HG03196 (cell line): Measurements from ENCODE around the gene HNRNPAB.
A peak's percentile ranks its signal among the peaks of the same experiment; 100 is the strongest.
"Not testable (repeated sequence)": the region's sequence is repeated elsewhere in the genome, so short reads cannot be mapped to it uniquely, and the experiment has no call there.

Experiments used
- ATAC-seq: cut with Tn5 transposase; IDR thresholded peaks from one replicate; pipeline ENCODE4 v1.9.1; 2021; ENCODE audit not compliant: unreplicated experiment

The HNRNPAB gene

GRCh38 chr5:178229111-178229510 is 24.8 kb downstream of the HNRNPAB start:
- ATAC-seq, result not testable (repeated sequence)

GRCh38 chr5:178229861-178230260 is 25.5 kb downstream of the HNRNPAB start:
- no peak for ATAC-seq

- no peak for ATAC-seq
Observed at GRCh38 chr5:178230879-178231538, 26.7 kb downstream of the HNRNPAB start.

GRCh38 chr5:178231539-178232123 is 27.3 kb downstream of the HNRNPAB start:
- no peak for ATAC-seq

DNA sequence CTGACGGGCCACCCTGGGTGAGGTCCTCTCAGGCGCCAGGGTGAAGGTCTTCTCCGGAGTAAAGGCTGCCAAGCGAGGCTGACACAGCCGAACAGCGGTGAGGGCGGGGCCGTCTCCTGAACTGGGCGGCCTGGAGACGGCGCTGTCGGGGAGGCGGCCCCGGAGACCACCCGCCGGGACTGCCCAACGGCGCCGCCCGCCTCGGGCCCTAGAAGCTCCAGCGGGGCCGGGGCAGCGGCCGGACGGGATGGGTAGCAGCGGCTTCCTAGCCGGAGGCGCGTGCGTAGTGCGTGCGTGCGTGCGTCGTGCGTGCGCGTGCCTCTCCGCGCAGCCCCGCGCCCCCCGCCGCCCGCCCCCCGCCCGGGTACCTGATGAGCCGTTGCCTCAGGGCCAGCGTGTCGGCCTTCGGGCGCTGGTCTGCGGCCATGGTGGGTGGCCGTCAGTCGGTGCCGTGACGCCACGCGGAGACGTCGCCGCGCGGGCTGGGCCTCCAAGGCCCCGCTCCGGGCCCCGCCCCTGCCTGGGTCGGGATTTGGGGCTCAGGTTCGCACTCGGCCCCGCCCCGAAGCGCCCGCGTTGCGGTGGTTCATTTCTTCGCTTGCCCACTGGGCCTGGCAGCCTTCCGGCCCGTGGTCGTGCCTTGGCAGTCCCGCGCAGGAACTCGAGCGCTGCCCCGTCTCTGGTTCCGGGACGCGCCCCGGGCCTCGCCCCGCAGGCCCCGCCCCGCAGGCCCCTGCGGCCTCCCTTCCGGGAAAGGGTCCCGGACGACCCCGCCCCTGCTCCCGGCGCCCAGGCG is 28.0 kb downstream of the HNRNPAB start, which contains the start of gene PHYKPL:
Gene PHYKPL (minus strand): TSS at position 679 of the 796 bp plus-strand sequence. CDS start 252 bp downstream, at position 427.
- ATAC-seq, result peak; percentile 70

GRCh38 chr5:178232920-178233429 is 28.6 kb downstream of the HNRNPAB start:
- no peak for ATAC-seq

DNA sequence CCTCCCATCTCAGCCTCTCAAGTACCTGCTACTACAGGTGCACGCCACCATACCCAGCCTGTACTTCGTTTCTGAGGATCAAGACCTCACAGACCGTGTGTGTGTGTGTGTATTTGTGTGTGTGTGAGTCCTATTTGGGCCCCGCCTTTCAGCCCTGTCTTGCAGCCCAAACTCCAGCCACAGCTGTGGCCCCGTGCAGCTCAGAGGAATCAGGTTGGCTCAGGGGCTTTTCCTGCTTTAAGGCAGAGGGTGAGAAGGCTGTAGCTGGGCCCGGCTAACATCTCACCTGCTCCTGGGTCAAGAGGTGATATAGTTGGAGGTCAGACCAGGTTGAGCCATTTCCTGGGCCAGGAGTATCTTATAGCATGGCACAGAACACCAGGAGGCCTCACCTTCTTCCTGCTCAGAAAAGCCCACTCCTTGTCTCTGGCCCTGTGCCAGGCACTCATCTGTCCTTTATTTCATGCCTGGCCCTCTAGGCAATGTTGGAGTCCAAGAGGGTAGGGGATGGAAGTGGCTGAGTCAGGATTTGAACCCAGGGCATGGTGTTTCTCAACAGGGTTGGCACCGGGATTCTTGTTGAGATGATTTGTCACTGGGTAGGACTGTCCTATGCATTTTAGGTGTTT is 29.9 kb downstream of the HNRNPAB start:
- no peak for ATAC-seq

GRCh38 chr5:178234750-178235587 is 30.6 kb downstream of the HNRNPAB start:
- ATAC-seq, result no peak

- ATAC-seq, result no peak
Observed at GRCh38 chr5:178235588-178235974, 31.2 kb downstream of the HNRNPAB start.

GRCh38 chr5:178236126-178236525 is 31.8 kb downstream of the HNRNPAB start:
- ATAC-seq, result no peak

GRCh38 chr5:178236679-178237078 is 32.3 kb downstream of the HNRNPAB start:
- no peak for ATAC-seq

DNA sequence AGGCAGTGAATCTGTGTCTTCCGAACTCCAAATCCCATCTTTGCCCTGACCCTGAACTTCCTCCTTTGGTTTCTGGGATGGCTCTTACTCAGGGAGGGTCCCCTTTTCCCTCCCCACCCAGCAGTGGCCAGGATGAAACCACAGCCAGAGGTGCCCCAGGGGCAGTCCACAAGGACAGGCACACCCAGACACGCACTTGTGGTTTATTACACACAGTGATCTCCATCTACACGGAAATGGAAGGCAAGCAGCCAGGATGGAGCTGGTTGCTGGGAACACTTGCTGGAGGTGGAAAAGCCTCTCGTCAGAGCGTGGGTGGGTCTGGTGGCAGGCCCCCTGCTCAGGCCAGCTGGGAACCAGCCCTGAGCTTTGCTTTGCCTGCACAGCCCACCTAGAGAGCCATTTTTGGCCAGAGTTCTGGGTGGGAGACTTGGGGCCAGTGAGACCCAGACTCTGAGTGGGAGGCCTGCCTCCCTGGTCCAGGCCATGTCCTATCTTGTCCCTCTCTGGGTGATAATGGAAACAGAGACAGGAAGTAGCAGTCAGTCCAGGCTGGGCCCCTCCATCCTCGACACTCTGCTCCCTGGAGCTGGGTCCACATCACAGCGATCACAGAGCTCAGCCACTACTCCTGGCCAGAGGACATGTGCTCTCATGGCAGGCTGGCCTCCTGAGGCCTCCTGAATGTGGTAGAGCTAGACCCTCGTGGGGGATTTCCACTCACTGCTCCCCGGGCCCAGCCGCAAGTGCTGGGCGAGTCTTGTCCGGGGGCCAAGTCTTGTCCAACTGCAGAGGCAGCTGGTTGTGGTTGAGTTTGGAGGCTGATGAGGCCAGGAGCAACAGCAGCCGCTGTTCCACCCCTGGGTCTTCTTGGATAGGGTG is 33.3 kb downstream of the HNRNPAB start:
- no peak for ATAC-seq

GRCh38 chr5:178238313-178238635 is 33.9 kb downstream of the HNRNPAB start:
- no peak for ATAC-seq

- no peak for ATAC-seq
Observed at GRCh38 chr5:178238711-178239592, 34.6 kb downstream of the HNRNPAB start.

DNA sequence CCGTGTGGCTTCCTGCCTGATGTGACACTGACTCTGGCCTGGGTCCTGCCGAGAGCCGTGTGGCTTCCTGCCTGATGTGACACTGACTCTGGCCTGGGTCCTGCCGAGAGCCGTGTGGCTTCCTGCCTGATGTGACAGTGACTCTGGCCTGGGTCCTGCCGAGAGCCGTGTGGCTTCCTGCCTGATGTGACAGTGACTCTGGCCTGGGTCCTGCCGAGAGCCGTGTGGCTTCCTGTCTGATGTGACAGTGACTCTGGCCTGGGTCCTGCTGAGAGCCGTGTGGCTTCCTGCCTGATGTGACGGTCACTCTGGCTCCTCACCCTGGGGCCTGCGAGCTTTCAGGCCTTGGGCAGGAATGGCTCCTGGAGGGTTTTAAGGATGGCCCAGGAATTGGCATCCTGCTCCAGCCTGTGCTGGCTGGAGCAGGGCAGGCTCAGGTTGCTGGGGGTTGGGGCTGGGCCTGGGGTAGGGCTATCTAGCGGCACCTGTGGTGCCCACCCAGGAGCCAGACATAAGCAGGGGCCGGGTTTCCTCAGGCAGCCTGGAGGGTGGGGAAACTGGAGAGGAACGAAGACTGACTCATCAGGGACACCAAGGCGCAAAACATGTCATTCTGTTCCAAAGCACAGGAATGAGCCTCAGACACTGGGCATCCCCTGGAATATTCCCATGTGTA is 35.4 kb downstream of the HNRNPAB start:
- ATAC-seq, result not testable (repeated sequence)

DNA sequence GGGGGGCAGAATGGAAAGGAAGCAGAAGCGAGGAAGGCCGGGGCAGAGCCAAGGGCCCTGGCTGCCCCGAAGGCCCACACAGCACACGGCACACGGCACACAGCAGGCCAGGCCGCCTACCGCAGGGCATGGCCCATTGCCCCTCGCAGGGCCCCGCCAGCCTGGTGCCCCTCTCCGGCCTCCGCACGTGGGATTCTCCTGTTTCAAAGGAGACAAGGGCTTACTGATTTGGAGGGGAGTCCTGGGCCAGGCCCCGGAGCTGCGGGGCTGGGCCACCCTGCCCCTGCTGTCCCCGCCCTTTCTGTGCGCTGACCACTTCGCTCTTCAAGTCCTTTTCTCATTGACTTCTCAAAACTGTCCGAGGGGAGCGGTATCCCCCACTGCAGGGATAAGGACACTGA is 36.0 kb downstream of the HNRNPAB start:
- no peak for ATAC-seq

GRCh38 chr5:178240766-178241165 is 36.4 kb downstream of the HNRNPAB start:
- ATAC-seq, result no peak

DNA sequence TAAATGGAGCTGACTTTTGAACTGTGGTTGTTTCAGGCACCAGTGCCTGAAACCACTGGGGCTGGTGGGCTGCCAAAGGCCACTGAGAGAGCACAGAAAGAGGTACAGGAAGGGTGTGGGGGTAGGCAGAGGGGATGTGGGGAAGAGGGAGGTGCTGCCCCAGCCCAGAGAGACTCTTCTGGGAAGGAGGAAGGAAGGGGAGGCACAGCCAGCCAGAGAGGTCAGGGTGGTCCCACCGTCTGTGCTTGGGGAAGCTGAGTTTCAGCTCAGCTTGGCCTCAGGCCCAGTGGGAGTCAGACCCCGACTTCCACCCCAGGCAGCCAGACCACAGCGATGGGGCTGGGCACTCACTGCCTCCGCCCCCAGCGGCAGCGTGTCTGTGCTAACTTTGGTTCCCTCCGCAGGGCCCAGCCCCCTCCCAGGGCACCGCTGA is 36.9 kb downstream of the HNRNPAB start:
- no peak for ATAC-seq
